ENCODE results near the gene CCDC50.

The CCDC50 gene

GRCh38 chr3:191316876-191317603, 12.2 kb upstream of the CCDC50 start:
- DNase-seq (ENCODE audit: low read depth, low spot score), result no peak

GRCh38 chr3:191320316-191320715, 8.9 kb upstream of the CCDC50 start:
- DNase-seq (ENCODE audit: low read depth, low spot score), result no peak

GRCh38 chr3:191321019-191321767, 8.0 kb upstream of the CCDC50 start:
- no peak for DNase-seq (ENCODE audit: low read depth, low spot score)

DNA sequence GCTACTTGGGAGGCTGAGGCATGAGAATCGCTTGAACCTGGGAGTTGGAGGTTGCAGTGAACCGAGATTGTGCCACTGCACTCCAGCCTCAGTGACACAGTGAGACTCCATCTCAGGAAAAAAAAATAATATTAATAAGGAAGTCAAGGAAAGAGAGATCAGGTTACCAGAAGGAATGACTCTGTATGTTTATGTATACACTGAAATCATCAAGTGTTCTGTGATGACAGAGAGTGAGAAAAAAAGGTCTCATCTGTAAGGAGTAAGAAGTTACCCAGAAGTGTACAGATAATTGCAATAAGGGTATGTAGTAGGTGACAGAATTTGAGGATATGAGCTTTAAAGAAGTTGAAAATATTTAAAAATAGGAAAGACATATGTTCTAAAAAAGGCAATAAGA, 4.3 kb upstream of the CCDC50 start:
- no peak for DNase-seq (ENCODE audit: low read depth, low spot score)

DNA sequence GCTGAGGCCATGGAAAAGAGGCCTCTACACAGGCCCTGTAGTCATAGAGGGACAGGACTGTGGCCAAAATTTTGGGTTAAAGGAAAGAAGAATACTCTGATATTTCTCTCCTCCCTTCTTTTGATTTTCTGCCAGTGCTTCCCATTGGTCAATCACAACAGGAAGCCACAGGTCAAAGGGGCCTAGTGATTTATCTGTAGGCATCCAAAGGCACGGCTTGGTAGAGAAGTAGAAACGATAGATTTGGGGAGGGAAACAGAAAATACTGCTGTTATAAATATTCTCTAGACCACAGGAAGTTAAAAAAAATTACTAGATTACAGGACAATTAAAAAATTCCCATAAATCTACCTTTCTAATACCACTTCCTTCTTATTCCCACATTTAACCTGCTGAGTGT, 1.7 kb upstream of the CCDC50 start:
- DNase-seq (ENCODE audit: low read depth, low spot score), result no peak

- no peak for DNase-seq (ENCODE audit: low read depth, low spot score)
Measured at GRCh38 chr3:191328383-191328961, 722 bp upstream of the CCDC50 start.

- DNase-seq (ENCODE audit: low read depth, low spot score), result no peak
Measured at GRCh38 chr3:191329654-191330529, 698 bp downstream of the CCDC50 start, which contains the start of gene UTS2B. UTS2B (minus strand) TSS chr3:191330526; CDS start chr3:191282189, 48,337 bp downstream.

DNA sequence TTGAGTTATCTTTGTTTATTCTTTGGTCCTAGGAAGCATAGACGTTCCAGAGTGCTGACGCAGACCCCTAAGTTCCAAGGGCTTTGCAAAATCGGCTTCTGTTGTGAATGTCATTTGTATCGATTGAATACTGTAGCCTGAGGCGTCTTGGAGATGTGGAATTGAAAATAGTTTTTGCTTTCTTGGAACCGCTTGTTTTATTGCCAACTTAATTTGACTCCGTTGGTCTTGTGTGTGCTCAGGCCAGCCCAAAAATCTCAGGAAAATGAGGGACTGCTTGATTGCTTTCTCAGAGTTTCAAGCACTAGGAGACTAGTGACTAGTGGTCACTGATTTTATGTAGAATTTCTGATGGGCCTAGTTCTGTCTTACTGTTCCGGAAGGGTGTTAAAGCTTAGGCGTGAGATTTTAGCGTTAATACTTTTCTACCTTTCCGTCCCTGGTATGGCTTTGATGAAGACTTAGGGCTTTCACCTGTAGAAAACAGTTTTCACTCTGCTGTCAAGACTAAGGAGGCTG, 1.4 kb downstream of the CCDC50 start:
- no peak for DNase-seq (ENCODE audit: low read depth, low spot score)

GRCh38 chr3:191331388-191331787, 2.2 kb downstream of the CCDC50 start:
- DNase-seq (ENCODE audit: low read depth, low spot score), result no peak

DNA sequence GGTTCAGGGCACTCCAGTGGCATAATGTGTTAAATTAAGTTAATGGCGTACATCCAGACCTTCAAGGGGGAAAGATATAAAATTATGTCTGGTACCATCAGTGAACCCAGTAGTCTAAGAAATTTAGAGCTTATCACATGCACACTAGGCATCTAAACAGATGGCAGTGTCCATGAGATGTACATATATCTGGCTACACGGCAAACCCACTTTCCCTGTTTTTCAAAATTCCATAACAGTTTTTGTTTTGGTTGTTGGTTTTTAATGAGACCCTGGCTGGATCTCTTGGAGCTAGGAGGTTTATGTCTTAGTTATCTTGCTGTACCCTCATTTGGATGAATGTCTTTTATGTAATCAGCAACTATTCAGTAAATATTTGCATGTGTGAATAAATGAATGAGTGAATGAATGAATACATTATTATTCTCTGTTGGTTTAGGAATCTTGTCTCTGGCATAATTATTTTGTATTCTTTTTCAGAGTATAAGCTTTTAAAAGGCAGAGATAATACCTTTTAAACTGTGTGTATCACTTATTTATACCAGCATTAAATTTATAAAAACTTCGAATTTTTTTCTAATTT, 4.2 kb downstream of the CCDC50 start:
- DNase-seq (ENCODE audit: low read depth, low spot score), result no peak

DNA sequence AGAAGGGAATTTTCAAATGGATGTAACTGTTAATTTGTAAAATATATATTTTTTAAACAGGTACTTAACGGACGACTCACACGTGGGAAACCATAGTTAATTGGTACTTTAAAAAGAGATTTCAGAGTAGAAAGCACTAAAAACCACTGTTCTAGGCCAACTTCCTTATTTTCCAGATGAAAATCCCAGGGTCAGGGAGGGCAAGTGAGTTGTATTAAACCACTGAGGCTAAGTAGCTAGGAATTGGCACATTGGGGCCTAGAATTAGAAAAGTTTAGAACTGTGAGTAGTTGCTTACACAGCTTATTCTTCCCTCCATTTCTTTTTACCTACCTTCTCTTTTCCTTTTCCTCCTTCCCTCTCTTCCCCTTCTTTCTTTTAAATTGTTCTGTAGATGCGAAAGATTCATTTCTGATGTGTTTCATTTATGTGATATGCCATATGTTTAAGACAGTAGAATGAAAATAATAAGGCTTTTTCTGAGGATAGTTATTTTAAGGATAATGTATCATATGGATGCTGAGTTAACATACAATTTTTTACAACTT, 5.2 kb downstream of the CCDC50 start:
- DNase-seq (ENCODE audit: low read depth, low spot score), result no peak

DNA sequence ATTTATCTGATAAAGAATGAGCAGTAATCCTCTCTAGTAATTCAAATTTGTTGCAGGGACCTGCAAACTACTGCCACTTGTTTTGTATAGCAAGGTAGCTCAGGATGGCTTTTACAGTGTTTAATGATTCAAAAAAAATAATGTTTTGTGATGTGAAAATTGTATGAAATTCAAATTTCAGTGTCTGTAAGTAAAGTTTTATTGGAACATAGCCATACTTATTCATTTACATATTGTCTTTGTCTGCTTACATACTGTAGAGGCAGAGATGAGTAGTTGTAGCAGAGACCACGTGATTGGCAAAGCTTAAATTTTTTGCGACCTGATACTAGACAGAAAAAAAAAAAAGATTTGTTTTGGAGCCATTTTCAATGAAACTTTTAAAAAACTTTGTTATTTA, 7.6 kb downstream of the CCDC50 start:
- DNase-seq (ENCODE audit: low read depth, low spot score), result no peak

- no peak for DNase-seq (ENCODE audit: low read depth, low spot score)
Measured at GRCh38 chr3:191338177-191338488, 8.9 kb downstream of the CCDC50 start.

- DNase-seq (ENCODE audit: low read depth, low spot score), result no peak
Measured at GRCh38 chr3:191339316-191339917, 10.2 kb downstream of the CCDC50 start.

GRCh38 chr3:191340351-191340750, 11.2 kb downstream of the CCDC50 start:
- DNase-seq (ENCODE audit: low read depth, low spot score), result no peak

- no peak for DNase-seq (ENCODE audit: low read depth, low spot score)
Measured at GRCh38 chr3:191340966-191341365, 11.8 kb downstream of the CCDC50 start.

- DNase-seq (ENCODE audit: low read depth, low spot score), result no peak
Measured at GRCh38 chr3:191342006-191342405, 12.8 kb downstream of the CCDC50 start.

GRCh38 chr3:191342411-191342810, 13.2 kb downstream of the CCDC50 start:
- DNase-seq (ENCODE audit: low read depth, low spot score), result no peak

- DNase-seq (ENCODE audit: low read depth, low spot score), result no peak
Measured at GRCh38 chr3:191343115-191343514, 13.9 kb downstream of the CCDC50 start.

GRCh38 chr3:191343913-191344312, 14.7 kb downstream of the CCDC50 start:
- no peak for DNase-seq (ENCODE audit: low read depth, low spot score)

DNA sequence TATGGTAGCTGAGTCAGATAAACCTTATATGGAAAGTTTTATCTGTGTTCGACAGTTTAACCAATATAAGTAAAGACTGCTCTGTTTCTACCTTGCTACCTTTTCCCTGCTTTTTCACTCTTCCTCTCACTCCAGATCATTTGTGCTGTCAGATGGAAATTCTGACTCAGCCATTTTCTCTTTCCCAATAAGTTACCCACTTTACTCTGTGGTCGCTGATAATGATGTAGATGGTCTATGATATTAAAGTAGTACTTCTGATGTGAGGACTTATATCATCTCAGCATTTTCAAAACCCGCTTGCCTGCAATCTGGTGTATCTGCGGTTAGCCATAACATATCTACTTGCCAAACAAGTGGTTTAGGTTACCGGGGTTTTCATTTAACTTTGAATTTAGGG, 16.1 kb downstream of the CCDC50 start:
- DNase-seq (ENCODE audit: low read depth, low spot score), result no peak
